ENCODE measurements around the gene ZC3H12D. TPM values are rescaled to one million over a fixed set of nuclear protein-coding genes. Genes with fewer than 3 reads are reported as not detected.

ZC3H12D gene
- total RNA-seq, 2 donors from 2014 or later: 4.3 to 4.9 TPM

GRCh38 chr6:149429427-149430360 is 55.1 kb downstream of the ZC3H12D start:
- H3K4me3 ChIP-seq: no peak overlapping the region
- peak; percentile 13 for DNase-seq
- no peaks in the 10 kb centered on the region for H3K9me3 ChIP-seq
- no peak for TF ChIP-seq CTCF (IDR thresholded peaks at IDR 0.05)
- no peaks in the 10 kb centered on the region for H3K4me1 ChIP-seq
- no peaks in the 10 kb centered on the region for H3K36me3 ChIP-seq
- H3K27ac ChIP-seq: no peak overlapping the region
- H3K9ac ChIP-seq (ENCODE audit: low read depth in 2 of 2, low read length in 2 of 2): no peak overlapping the region
- H3K27me3 ChIP-seq: no peaks in the 10 kb centered on the region
- intact Hi-C loops (cut with DNase I): loop anchor here (2.0 to 5.0 kb wide), 3 partner anchors 237 to 402 kb away; no protein-coding TSS in a partner anchor

DNA sequence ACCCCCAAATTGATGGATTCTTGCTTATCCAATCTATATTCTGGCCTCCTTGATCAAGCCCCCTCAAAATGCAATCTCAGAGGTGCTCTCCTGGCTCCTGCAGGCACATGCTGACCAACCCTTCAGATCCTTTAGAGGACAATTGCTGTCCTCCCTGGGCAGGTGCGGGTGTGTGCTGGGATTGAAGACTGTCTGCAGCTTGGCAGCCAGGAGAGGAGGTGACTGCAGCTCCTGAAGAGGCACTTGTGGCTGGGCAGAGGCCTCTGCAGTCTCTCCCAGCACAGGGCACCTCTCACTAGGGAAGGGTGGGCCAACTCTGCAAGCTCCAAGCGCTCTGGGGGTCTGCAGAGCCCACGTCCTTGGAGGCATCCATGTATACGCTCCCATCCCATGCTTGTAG is 56.2 kb downstream of the ZC3H12D start:
- Histone ChIP-seq H3K27ac (no peak overlapping the region), H3K9me3 (no peaks in the 10 kb centered on the region)
- intact Hi-C loops (cut with DNase I): loop anchor here (5.0 kb wide), 1 partner anchor 236 kb away; no protein-coding TSS in a partner anchor

DNA sequence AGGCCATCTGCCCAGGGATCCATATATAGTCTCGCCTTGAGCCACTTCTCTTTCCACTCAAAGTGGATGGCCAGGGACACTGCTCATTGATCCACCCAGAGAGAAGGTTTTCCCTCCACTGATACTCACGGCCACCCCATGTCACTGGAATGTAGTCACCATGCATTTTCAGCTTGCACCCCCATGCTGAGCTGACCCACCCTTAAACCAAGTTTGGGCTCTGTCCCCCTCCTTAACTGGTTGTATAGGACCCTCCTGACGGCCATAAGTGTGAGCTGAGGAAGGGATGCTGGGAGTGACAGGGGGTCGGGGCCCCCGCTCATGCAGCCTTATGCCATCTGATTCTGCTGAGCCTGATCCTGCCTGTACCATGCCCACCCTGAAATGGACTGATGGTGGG is 59.1 kb downstream of the ZC3H12D start:
- H3K9me3 ChIP-seq: no peaks in the 10 kb centered on the region
- intact Hi-C loops (cut with DNase I): loop anchor here (5.0 kb wide), 1 partner anchor 233 kb away; no protein-coding TSS in a partner anchor
- no peak for DNase-seq
- H3K4me3 ChIP-seq: no peak overlapping the region
- no peaks in the 10 kb centered on the region for H3K4me1 ChIP-seq
- no peaks in the 10 kb centered on the region for H3K27me3 ChIP-seq
- no peak for TF ChIP-seq CTCF (IDR thresholded peaks at IDR 0.05)
- no peak overlapping the region for H3K9ac ChIP-seq (ENCODE audit: low read depth in 2 of 2, low read length in 2 of 2)
- H3K36me3 ChIP-seq: no peaks in the 10 kb centered on the region
- no peak overlapping the region for H3K27ac ChIP-seq

More for the DNA sequence above, 56.2 kb downstream of the ZC3H12D start:
- Histone ChIP-seq H3K36me3 (no peaks in the 10 kb centered on the region), H3K4me3 (no peak overlapping the region), H3K9ac (ENCODE audit: low read depth in 2 of 2, low read length in 2 of 2) (no peak overlapping the region), H3K27me3 (no peaks in the 10 kb centered on the region), H3K4me1 (no peaks in the 10 kb centered on the region)
- no peak for DNase-seq
- TF ChIP-seq CTCF (IDR thresholded peaks at IDR 0.05): no peak

DNA sequence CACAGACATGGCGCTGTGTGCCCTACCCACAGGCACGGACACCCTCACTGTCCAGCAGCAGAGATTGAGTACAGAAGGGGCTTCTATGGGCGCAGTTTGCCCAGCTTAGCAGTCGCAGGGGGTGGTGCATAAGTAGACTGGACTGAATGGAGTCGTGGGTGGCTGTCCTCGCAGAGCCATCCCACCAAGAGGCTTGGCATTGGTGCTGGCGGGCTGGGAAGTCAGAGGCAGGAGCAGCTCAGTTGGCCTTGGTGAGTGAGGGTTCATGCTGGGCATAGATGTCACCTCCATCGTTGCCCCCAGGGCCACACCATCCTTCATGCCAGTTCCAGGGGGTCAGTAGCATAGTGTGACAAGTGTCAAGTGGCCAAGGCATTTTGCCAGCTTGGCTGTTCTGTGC is 59.6 kb downstream of the ZC3H12D start:
- Histone ChIP-seq H3K9me3 (no peaks in the 10 kb centered on the region), H3K36me3 (no peaks in the 10 kb centered on the region), H3K27me3 (no peaks in the 10 kb centered on the region), H3K27ac (no peak overlapping the region), H3K4me1 (no peaks in the 10 kb centered on the region), H3K9ac (ENCODE audit: low read depth in 2 of 2, low read length in 2 of 2) (no peak overlapping the region), H3K4me3 (no peak overlapping the region)
- TF ChIP-seq CTCF (IDR thresholded peaks at IDR 0.05): no peak
- intact Hi-C loops (cut with DNase I): loop anchor here (5.0 kb wide), 1 partner anchor 233 kb away; no protein-coding TSS in a partner anchor
- no peak for DNase-seq

- Histone ChIP-seq H3K27ac (no peak overlapping the region), H3K4me3 (no peak overlapping the region)
- intact Hi-C loops (cut with DNase I): no loop called here
These were observed 60.8 kb downstream of the ZC3H12D start for GRCh38 chr6:149423964-149424440.

More at GRCh38 chr6:149423964-149424440, 60.8 kb downstream of the ZC3H12D start:
- H3K9me3 ChIP-seq: no peaks in the 10 kb centered on the region
- H3K36me3 ChIP-seq: no peaks in the 10 kb centered on the region
- DNase-seq: no peak
- H3K9ac ChIP-seq (ENCODE audit: low read depth in 2 of 2, low read length in 2 of 2): no peak overlapping the region
- TF ChIP-seq CTCF (IDR thresholded peaks at IDR 0.05): no peak
- H3K27me3 ChIP-seq: no peaks in the 10 kb centered on the region
- H3K4me1 ChIP-seq: no peaks in the 10 kb centered on the region
